HepG2 (cell line): Measurements from ENCODE around the gene TXNRD1. TPM values are rescaled to one million over a fixed set of nuclear protein-coding genes. Genes with fewer than 3 reads are reported as not detected.

ENCODE experiments used
- ATAC-seq: fragments of 200-7000 bp; cut with Tn5 transposase; 3 replicates; pipeline ENCODE4 v1.9.1; 2020; ENCODE audit warnings: mild to moderate bottlenecking, moderate library complexity
- BruUV-seq: library from RNA; stranded (reverse); fragments of 400-500 nt; replicated peaks from 2 replicates; lab custom pipeline; 2021; lab: Mats Ljungman, UMichigan
- CTCF ChIA-PET: fragments of 300-600 bp; formaldehyde crosslinking; extraction: SDS; loops from one replicate; lab custom pipeline; 2021; ENCODE audit warnings: low total read pairs, inconsistent platforms, low intra/inter-chr PET ratio; lab: Yijun Ruan, JAX
- POLR2A ChIA-PET: fragments of 350-600 bp; sonication (Branson Sonifier 250); formaldehyde crosslinking; loops from one replicate; lab custom pipeline; 2020; ENCODE audit warnings: antibody characterized with exemption, inconsistent platforms; lab: Yijun Ruan, JAX
- DNase-seq: peaks from one replicate; pipeline ENCODE4 v3.0.0-alpha.2; 2015; ENCODE audit warnings: low spot score
- FAIRE-seq: peaks from 3 replicates; lab custom pipeline; 2011; peaks lifted over from hg19 to GRCh38; lab: Jason Lieb, UNC
- H2AFZ ChIP-seq: one replicate; pipeline ENCODE4 v1.6.1; 2011; ENCODE audit warnings: low read length, inconsistent platforms
- H3K27ac ChIP-seq: fragments of 300-600 bp; 3 replicates; pipeline ENCODE4 v1.8.0; 2011; ENCODE audit warnings: mixed run types, mild to moderate bottlenecking, mixed read lengths, low read length, inconsistent platforms; ENCODE audit not compliant: insufficient read depth; ENCODE audit errors: extremely low read length
- H3K27me3 ChIP-seq, 2 experiments: fragments of 200-600 bp in 1 of 2; 2 replicates in 1 of 2; 3 replicates in 1 of 2; pipeline versions ENCODE4 v1.6.0 to v1.8.0; 2011; ENCODE audit warnings: low read length in 2 of 2, mild to moderate bottlenecking in 2 of 2, moderate library complexity in 2 of 2, inconsistent platforms in 1 of 2; ENCODE audit not compliant: insufficient read depth in 2 of 2, control insufficient read depth in 1 of 2
- H3K36me3 ChIP-seq, 2 experiments: fragments of 200-600 bp in 1 of 2; replicated peaks in 1 of 2; 2 replicates in 1 of 2; 3 replicates in 1 of 2; pipeline versions ENCODE4 v1.5.1 to v1.8.0; 2011; ENCODE audit warnings: low read length in 2 of 2, inconsistent platforms in 1 of 2; ENCODE audit not compliant: insufficient read depth in 2 of 2, control insufficient read depth in 1 of 2
- H3K4me1 ChIP-seq: 2 replicates; pipeline ENCODE4 v1.5.1; 2012; ENCODE audit warnings: low read length, inconsistent platforms; ENCODE audit not compliant: insufficient read depth
- H3K4me2 ChIP-seq: 2 replicates; pipeline ENCODE4 v1.6.0; 2011; ENCODE audit warnings: low read depth, low read length, inconsistent platforms
- H3K4me3 ChIP-seq, 3 experiments: fragments of 200-600 bp in 1 of 3; sonication (generic), shearing (Covaris generic) in 1 of 3; replicated peaks in 1 of 3; 2 replicates each; pipeline ENCODE4 v1.5.1; 2011 to 2016; ENCODE audit warnings: low read length in 3 of 3, inconsistent platforms in 2 of 3, low read depth in 2 of 3, mild to moderate bottlenecking in 2 of 3, control low read depth in 1 of 3, mixed read lengths in 1 of 3; ENCODE audit not compliant: insufficient read depth in 1 of 3
- H3K79me2 ChIP-seq: one replicate; pipeline ENCODE4 v1.6.1; 2011; ENCODE audit warnings: low read length, inconsistent platforms; ENCODE audit not compliant: insufficient read depth
- H3K9ac ChIP-seq: 2 replicates; pipeline ENCODE4 v1.6.0; 2011; ENCODE audit warnings: mild to moderate bottlenecking, low read depth, low read length, inconsistent platforms; ENCODE audit not compliant: insufficient read depth
- H3K9me3 ChIP-seq: 2 replicates; pipeline ENCODE4 v1.5.1; 2012; ENCODE audit warnings: mild to moderate bottlenecking, low read length
- H4K20me1 ChIP-seq: 2 replicates; pipeline ENCODE4 v1.6.0; 2011; ENCODE audit warnings: inconsistent platforms, mild to moderate bottlenecking, low read length, moderate library complexity; ENCODE audit not compliant: insufficient read depth
- CEBPG ChIP-seq: IDR thresholded peaks from 2 replicates; pipeline ENCODE4 v1.6.1; 2016
- EP300 ChIP-seq, 3 experiments: sonication (generic) in 1 of 3; formaldehyde crosslinking in 1 of 3; IDR thresholded peaks; 2 replicates each; pipeline versions ENCODE4 v1.5.1 to v1.6.1; 2011 to 2020; ENCODE audit warnings: low read depth in 2 of 3, low read length in 2 of 3, borderline replicate concordance in 1 of 3, improper control_type of control experiment in 1 of 3, mild to moderate bottlenecking in 1 of 3, missing genetic modification reagents in 1 of 3, moderate library complexity in 1 of 3
- FOSL2 ChIP-seq: sonication (generic); formaldehyde crosslinking; IDR thresholded peaks from 2 replicates; pipeline ENCODE4 v1.4.0; 2020; ENCODE audit warnings: missing genetic modification reagents
- FOXK2 ChIP-seq: fragments of 450-650 bp; IDR thresholded peaks from 2 replicates; pipeline ENCODE4 v1.6.1; 2016
- PHF5A ChIP-seq: IDR thresholded peaks from one replicate; pipeline ENCODE4 v1.6.1; 2018; ENCODE audit warnings: low read depth, missing genetic modification reagents; ENCODE audit not compliant: unreplicated experiment
- SMAD9 ChIP-seq: sonication (generic); formaldehyde crosslinking; IDR thresholded peaks from 2 replicates; pipeline ENCODE4 v1.5.1; 2020; ENCODE audit warnings: mild to moderate bottlenecking, missing genetic modification reagents
- TFDP1 ChIP-seq: IDR thresholded peaks from 2 replicates; pipeline ENCODE4 v1.6.1; 2016; ENCODE audit warnings: missing compliant biosample characterization, missing genetic modification reagents, borderline replicate concordance
- ZBTB7A ChIP-seq: sonication (generic); formaldehyde crosslinking; IDR thresholded peaks from 2 replicates; pipeline ENCODE4 v1.8.0; 2022; ENCODE audit warnings: mild to moderate bottlenecking, missing genetic modification reagents
- ZFP82 ChIP-seq: sonication (generic); formaldehyde crosslinking; IDR thresholded peaks from 2 replicates; pipeline ENCODE4 v1.5.1; 2020; ENCODE audit warnings: mild to moderate bottlenecking, missing genetic modification reagents, borderline replicate concordance
- ZMYM2 ChIP-seq: sonication (generic); formaldehyde crosslinking; IDR thresholded peaks from 2 replicates; pipeline ENCODE4 v1.8.0; 2022; ENCODE audit warnings: mild to moderate bottlenecking, missing genetic modification reagents
- ZNF629 ChIP-seq: sonication (generic); formaldehyde crosslinking; conservative IDR thresholded peaks from 2 replicates; pipeline ENCODE4 v1.5.0; 2020; ENCODE audit warnings: missing genetic modification reagents
- ZNF83 ChIP-seq: sonication (generic); formaldehyde crosslinking; IDR thresholded peaks from 2 replicates; pipeline ENCODE4 v1.4.0; 2020; ENCODE audit warnings: missing genetic modification reagents, mild to moderate bottlenecking, borderline replicate concordance
- WGBS: methylation state at CpG from one replicate; pipeline ENCODE4 v1.1.6; 2017; ENCODE audit warnings: low lambda C conversion rate; 5-methylcytosine and 5-hydroxymethylcytosine counted together
- in situ Hi-C: cut with HindIII; loops from 2 replicates; pipeline ENCODE4 v1.10.0; 2017; ENCODE audit warnings: low pct_unique_long_range_greater_than_20kb; ENCODE audit not compliant: extremely low pct_ligation_motif_present
- intact Hi-C: fragments of 100-400 bp; cut with micrococcal nuclease; formaldehyde crosslinking; loops from one replicate; pipeline ENCODE4 v1.10.0; 2022; ENCODE audit not compliant: unreplicated experiment
- polyA plus RNA-seq, 8 experiments: library from polyadenylated mRNA; depleted of rRNA in 3 of 8; stranded (reverse) in 7 of 8; unstranded in 1 of 8; fragments of >200 nt; fragmentation: Illumina TruSeq in 4 of 8; extraction: Trizol in 4 of 8; gene quantifications; 2 replicates each; pipeline versions ENCODE4 v1.2.1 to v1.2.3, GENCODE V29; 2011 to 2016; ENCODE audit warnings: low read depth in 4 of 8, missing spikeins in 1 of 8, mixed read lengths in 1 of 8; ENCODE audit not compliant: insufficient read depth in 1 of 8
- total RNA-seq, 5 experiments: library from RNA; depleted of rRNA; stranded (reverse); fragments of >200 nt; fragmentation: Illumina TruSeq; extraction: Trizol; gene quantifications; 2 replicates each; pipeline ENCODE4 v1.2.3, GENCODE V29; 2016; ENCODE audit warnings: low read depth in 1 of 5
- TF ChIP-seq, protein P1 (sequence below), 2 experiments: fragments of 450-650 bp in 1 of 2; sonication (generic) in 1 of 2; formaldehyde crosslinking; IDR thresholded peaks; 2 replicates each; pipeline versions ENCODE4 v1.5.0 to v1.8.0; 2020 to 2022; ENCODE audit warnings: mild to moderate bottlenecking in 1 of 2, missing genetic modification reagents in 1 of 2
- TF ChIP-seq, protein P2 (sequence below): sonication (generic); formaldehyde crosslinking; IDR thresholded peaks from 2 replicates; pipeline ENCODE4 v1.8.0; 2022; ENCODE audit warnings: missing genetic modification reagents, low read depth, mild to moderate bottlenecking, borderline replicate concordance
- TF ChIP-seq, protein P3 (sequence below): sonication (generic); formaldehyde crosslinking; conservative IDR thresholded peaks from 2 replicates; pipeline ENCODE4 v1.8.0; 2022; ENCODE audit warnings: missing genetic modification reagents

Gene TXNRD1
- total and polyA plus RNA-seq, 2 of the 13 experiments (the other 11 are each of a cell fraction or from before 2014, with no cell fraction given), result 54.0 to 190 TPM

GRCh38 chr12:104219908-104220404 is 4.4 kb downstream of the TXNRD1 start:
- ATAC-seq, result peak; percentile 56
- H3K27me3 ChIP-seq, result peaks cover 0 to 10% of the 10 kb centered on the region in 2 experiments; a peak in 1 of 5 replicates
- peak; percentile 69 for DNase-seq
- POLR2A ChIA-PET, result interaction anchor here (1.1 to 1.2 kb wide), 2 partner anchors 67 to 68 kb away, joined by 4 to 6 read pairs; no protein-coding TSS in a partner anchor
- no peak overlapping the region for H2AFZ ChIP-seq
- H3K4me2 ChIP-seq, result peak overlapping the region; percentile 48
- no peaks in the 10 kb centered on the region for H3K79me2 ChIP-seq
- intact Hi-C loops (loop anchor here (5.0 kb wide), 1 partner anchor 67 kb away; no protein-coding TSS in a partner anchor), in situ Hi-C loops (loop anchor here (10.0 kb wide), 1 partner anchor 65 kb away; no protein-coding TSS in a partner anchor)
- no peaks in the 10 kb centered on the region for H3K36me3 ChIP-seq
- 6% methylated on average over 4 of the region's 4 CpGs for WGBS
- CTCF ChIA-PET, result no interaction called here
- no peaks in the 10 kb centered on the region for H3K9me3 ChIP-seq
- peak; percentile 87 for TF ChIP-seq FOSL2 (CRISPR knock-in tag)
- TF ChIP-seq SMAD9 (CRISPR knock-in tag), result no peak
- TF ChIP-seq CEBPG (CRISPR knock-in tag), result 0 out of 2 replicates have a peak, but pooled peaks have one; percentile 9
- TF ChIP-seq PHF5A, result no peak
- no peak for TF ChIP-seq ZMYM2
- TF ChIP-seq ZFP82, result no peak
- no peak for TF ChIP-seq ZNF629 (CRISPR knock-in tag)
- TF ChIP-seq, protein P1, sequence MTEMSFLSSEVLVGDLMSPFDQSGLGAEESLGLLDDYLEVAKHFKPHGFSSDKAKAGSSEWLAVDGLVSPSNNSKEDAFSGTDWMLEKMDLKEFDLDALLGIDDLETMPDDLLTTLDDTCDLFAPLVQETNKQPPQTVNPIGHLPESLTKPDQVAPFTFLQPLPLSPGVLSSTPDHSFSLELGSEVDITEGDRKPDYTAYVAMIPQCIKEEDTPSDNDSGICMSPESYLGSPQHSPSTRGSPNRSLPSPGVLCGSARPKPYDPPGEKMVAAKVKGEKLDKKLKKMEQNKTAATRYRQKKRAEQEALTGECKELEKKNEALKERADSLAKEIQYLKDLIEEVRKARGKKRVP (CRISPR knock-in tag; IDR thresholded peaks at IDR 0.05), result peak in 1 of 2 experiments; percentile 38; a peak in 1 of 4 replicates
- no peak for TF ChIP-seq TFDP1 (CRISPR knock-in tag)
- TF ChIP-seq, protein P2, sequence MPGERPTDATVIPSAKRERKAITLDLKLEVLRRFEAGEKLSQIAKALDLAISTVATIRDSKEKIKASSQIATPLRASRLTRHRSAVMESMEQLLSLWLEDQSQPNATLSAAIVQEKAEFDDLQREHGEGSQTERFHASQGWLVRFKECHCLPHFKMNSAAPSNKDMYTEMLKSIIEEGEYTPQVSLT (CRISPR knock-in tag), result no peak
- no peak for TF ChIP-seq FOXK2
- TF ChIP-seq ZBTB7A, result no peak
- TF ChIP-seq ZNF83 (CRISPR knock-in tag), result no peak
- TF ChIP-seq, protein P3, sequence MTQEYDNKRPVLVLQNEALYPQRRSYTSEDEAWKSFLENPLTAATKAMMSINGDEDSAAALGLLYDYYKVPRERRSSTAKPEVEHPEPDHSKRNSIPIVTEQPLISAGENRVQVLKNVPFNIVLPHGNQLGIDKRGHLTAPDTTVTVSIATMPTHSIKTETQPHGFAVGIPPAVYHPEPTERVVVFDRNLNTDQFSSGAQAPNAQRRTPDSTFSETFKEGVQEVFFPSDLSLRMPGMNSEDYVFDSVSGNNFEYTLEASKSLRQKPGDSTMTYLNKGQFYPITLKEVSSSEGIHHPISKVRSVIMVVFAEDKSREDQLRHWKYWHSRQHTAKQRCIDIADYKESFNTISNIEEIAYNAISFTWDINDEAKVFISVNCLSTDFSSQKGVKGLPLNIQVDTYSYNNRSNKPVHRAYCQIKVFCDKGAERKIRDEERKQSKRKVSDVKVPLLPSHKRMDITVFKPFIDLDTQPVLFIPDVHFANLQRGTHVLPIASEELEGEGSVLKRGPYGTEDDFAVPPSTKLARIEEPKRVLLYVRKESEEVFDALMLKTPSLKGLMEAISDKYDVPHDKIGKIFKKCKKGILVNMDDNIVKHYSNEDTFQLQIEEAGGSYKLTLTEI (CRISPR knock-in tag), result no peak
- TF ChIP-seq EP300 (IDR thresholded peaks at IDR 0.05; ENCODE audit: low read depth in 2 of 2, low read length in 2 of 2), result peak in 1 of 2 experiments; percentile 26; a peak in 1 of 4 replicates
- TF ChIP-seq EP300 (CRISPR knock-in tag; IDR thresholded peaks at IDR 0.05; ENCODE audit: borderline replicate concordance), result no peak
- no peaks in the 10 kb centered on the region for H4K20me1 ChIP-seq
- no TSS peak for BruUV-seq
- H3K4me1 ChIP-seq, result peaks cover 19% of the 10 kb centered on the region
- peak overlapping the region; percentile 24 for H3K27ac ChIP-seq
- H3K9ac ChIP-seq, result no peak overlapping the region
- no peak overlapping the region for H3K4me3 ChIP-seq
- FAIRE-seq, result no peak
